ENCODE data around the gene IFIT3. TPM values are rescaled to one million over a fixed set of nuclear protein-coding genes. Genes with fewer than 3 reads are reported as not detected.

The IFIT3 gene
- total RNA-seq, 1 experiment from 2014 or later = 0.55 TPM

DNA sequence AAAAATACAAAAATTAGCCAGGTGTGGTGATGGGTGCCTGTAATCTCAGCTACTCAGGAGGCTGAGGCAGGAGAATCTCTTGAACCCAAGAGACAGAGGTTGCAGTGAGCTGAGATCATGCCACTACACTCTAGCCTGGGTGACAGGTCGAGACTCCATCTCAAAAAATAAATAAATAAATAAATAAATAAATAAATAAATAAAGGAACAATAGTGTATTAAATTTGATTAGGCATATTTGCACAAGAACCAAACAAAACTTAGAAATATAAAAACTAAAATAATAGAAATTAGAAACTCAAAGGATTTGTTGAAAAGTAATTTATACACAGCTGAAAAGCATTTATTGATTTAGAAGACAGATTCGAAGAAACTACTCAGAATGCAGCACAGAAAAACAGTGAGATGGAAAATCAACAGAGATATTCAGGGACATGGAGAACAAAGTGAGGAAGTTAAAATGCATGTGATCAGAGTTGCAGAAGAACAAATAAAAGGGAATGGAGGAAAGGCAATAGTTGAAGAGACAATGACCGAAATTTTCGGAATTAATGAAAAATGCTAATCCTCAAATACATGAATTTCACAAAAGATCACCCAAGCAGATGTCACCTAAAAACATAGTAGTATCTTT, 17.7 kb downstream of the IFIT3 start:
- no peaks in the 10 kb centered on the region for H3K23me2 ChIP-seq (ENCODE audit: insufficient read length, low read depth, low read length, poor library complexity, severe bottlenecking)
- no peak overlapping the region for H4K8ac ChIP-seq (replicated peaks; ENCODE audit: insufficient read length, low read depth, low read length)
- Mint-ChIP-seq H3K36me3 (ENCODE audit: insufficient read depth in 1 of 3, low read depth in 3 of 3) (no peaks in the 10 kb centered on the region; a peak in 1 of 7 replicates), H3K4me3 (no peak overlapping the region), H3K27me3 (ENCODE audit: low read depth) (no peaks in the 10 kb centered on the region), H3K27ac (peak overlapping the region in 2 of 3 experiments; percentile 22 to 97; a peak in 4 of 7 replicates), H3K4me1 (peaks cover 63% of the 10 kb centered on the region in 2 experiments), H3K9me3 (no peaks in the 10 kb centered on the region)
- H3K9ac ChIP-seq (ENCODE audit: extremely low read depth, insufficient read length, low read length) = no peak overlapping the region
- no peak overlapping the region for H2AFZ ChIP-seq (ENCODE audit: low read length)
- H2BK12ac ChIP-seq (ENCODE audit: insufficient read length, low read depth, low read length) = no peak overlapping the region
- no peak for DNase-seq
- TF ChIP-seq, protein P1, sequence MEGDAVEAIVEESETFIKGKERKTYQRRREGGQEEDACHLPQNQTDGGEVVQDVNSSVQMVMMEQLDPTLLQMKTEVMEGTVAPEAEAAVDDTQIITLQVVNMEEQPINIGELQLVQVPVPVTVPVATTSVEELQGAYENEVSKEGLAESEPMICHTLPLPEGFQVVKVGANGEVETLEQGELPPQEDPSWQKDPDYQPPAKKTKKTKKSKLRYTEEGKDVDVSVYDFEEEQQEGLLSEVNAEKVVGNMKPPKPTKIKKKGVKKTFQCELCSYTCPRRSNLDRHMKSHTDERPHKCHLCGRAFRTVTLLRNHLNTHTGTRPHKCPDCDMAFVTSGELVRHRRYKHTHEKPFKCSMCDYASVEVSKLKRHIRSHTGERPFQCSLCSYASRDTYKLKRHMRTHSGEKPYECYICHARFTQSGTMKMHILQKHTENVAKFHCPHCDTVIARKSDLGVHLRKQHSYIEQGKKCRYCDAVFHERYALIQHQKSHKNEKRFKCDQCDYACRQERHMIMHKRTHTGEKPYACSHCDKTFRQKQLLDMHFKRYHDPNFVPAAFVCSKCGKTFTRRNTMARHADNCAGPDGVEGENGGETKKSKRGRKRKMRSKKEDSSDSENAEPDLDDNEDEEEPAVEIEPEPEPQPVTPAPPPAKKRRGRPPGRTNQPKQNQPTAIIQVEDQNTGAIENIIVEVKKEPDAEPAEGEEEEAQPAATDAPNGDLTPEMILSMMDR (conservative IDR thresholded peaks at IDR 0.05) = no peak
- no CpG with 5 or more reads among the region's 4 CpGs for WGBS (ENCODE audit: extremely low coverage, insufficient read length, low lambda C conversion rate)
- H3T11ph ChIP-seq (ENCODE audit: low read length) = no peak overlapping the region
- no peak overlapping the region for H2AK5ac ChIP-seq (ENCODE audit: insufficient read length, low read length)
- H3K18ac ChIP-seq (ENCODE audit: insufficient read length, low read depth, low read length) = no peak overlapping the region
- no peak overlapping the region for H3K14ac ChIP-seq (ENCODE audit: insufficient read depth, low read length)
- no peaks in the 10 kb centered on the region for H3K79me2 ChIP-seq (ENCODE audit: insufficient read depth, low read length)
- no peaks in the 10 kb centered on the region for H4K20me1 ChIP-seq (ENCODE audit: control insufficient read depth, insufficient read depth, insufficient read length)
- H2BK5ac ChIP-seq (ENCODE audit: insufficient read length, low read length) = no peak overlapping the region
- no peak overlapping the region for H4K91ac ChIP-seq (ENCODE audit: insufficient read length, low read depth, low read length)
- no peaks in the 10 kb centered on the region for H3K79me1 ChIP-seq (ENCODE audit: insufficient read depth, low read depth, low read length, poor library complexity, severe bottlenecking)
- H3K4me2 ChIP-seq (ENCODE audit: insufficient read depth, insufficient read length, low read length) = no peak overlapping the region
- H2BK120ac ChIP-seq (ENCODE audit: low read depth, low read length, poor library complexity, severe bottlenecking) = no peak overlapping the region
- H2BK20ac ChIP-seq (ENCODE audit: low read depth, low read length, poor library complexity, severe bottlenecking) = no peak overlapping the region
- H3K4me1 ChIP-seq (ENCODE audit: insufficient read depth, low read length) = peaks cover 21% of the 10 kb centered on the region
- H3K27ac ChIP-seq (ENCODE audit: insufficient read length, low read depth, low read length) = no peak overlapping the region
- H4K5ac ChIP-seq (ENCODE audit: insufficient read length, low read depth, low read length) = no peak overlapping the region
- no peaks in the 10 kb centered on the region for H3K9me3 ChIP-seq (ENCODE audit: control insufficient read depth, low read depth, low read length)
- H3K56ac ChIP-seq (ENCODE audit: insufficient read length, low read depth, low read length) = no peak overlapping the region
- no peak overlapping the region for H3K4ac ChIP-seq (ENCODE audit: low read depth, low read length)
- H3K23ac ChIP-seq (ENCODE audit: insufficient read length, low read depth, low read length) = no peak overlapping the region
- no peaks in the 10 kb centered on the region for H3K27me3 ChIP-seq (ENCODE audit: insufficient read depth, low read length)
- no peak overlapping the region for H2BK15ac ChIP-seq (ENCODE audit: low read depth, low read length)

Data from H9 (cell line).